Naive thymus-derived CD4-positive, alpha-beta T cell (primary cell): ENCODE results near the gene BMP10. TPM values are rescaled to one million over a fixed set of nuclear protein-coding genes. Genes with fewer than 3 reads are reported as not detected.

Source experiments
- ATAC-seq: fragments of 150-1000 bp; cut with Tn5 transposase; 2 replicates; pipeline ENCODE4 v1.10.0; 2021; ENCODE audit warnings: mild to moderate bottlenecking, moderate library complexity
- CTCF ChIA-PET: fragments of 350-600 bp; sonication (Branson Sonifier 250); formaldehyde crosslinking; loops from one replicate; lab custom pipeline; 2021; ENCODE audit warnings: antibody characterized with exemption; lab: Charles Lee
- POLR2A ChIA-PET: fragments of 350-600 bp; sonication (Branson Sonifier 250); formaldehyde crosslinking; loops from one replicate; lab custom pipeline; 2021; ENCODE audit warnings: antibody characterized with exemption, inconsistent platforms; lab: Charles Lee
- DNase-seq, 9 donors: peaks; one replicate each; pipeline versions ENCODE4 v3.0.0 to v3.0.0-alpha.2; 2020 to 2022; ENCODE audit warnings: mixed read lengths in 1 of 9
- H3K27ac ChIP-seq: one replicate; pipeline ENCODE4 v1.7.0; 2013; ENCODE audit warnings: mild to moderate bottlenecking, low read depth, low read length, moderate library complexity
- H3K27me3 ChIP-seq, 2 donors: one replicate each; pipeline ENCODE4 v1.7.0; 2013; ENCODE audit warnings: low read length in 2 of 2, mild to moderate bottlenecking in 2 of 2, moderate library complexity in 2 of 2; ENCODE audit not compliant: control insufficient read depth in 2 of 2, insufficient read depth in 2 of 2
- H3K36me3 ChIP-seq, 3 experiments: 1 replicate in 2 of 3; 2 replicates in 1 of 3; pipeline ENCODE4 v1.7.0; 2013; ENCODE audit warnings: low read length in 3 of 3, mild to moderate bottlenecking in 3 of 3, moderate library complexity in 1 of 3; ENCODE audit not compliant: insufficient read depth in 3 of 3, control insufficient read depth in 2 of 3
- H3K4me1 ChIP-seq, 2 donors: one replicate each; pipeline ENCODE4 v1.7.0; 2013; ENCODE audit warnings: low read length in 2 of 2, mild to moderate bottlenecking in 2 of 2, moderate library complexity in 1 of 2; ENCODE audit not compliant: control insufficient read depth in 2 of 2, insufficient read depth in 2 of 2
- H3K4me3 ChIP-seq: 2 replicates; pipeline ENCODE4 v1.7.0; 2013; ENCODE audit warnings: mild to moderate bottlenecking, low read length
- H3K9me3 ChIP-seq, 3 experiments: 1 replicate in 2 of 3; 2 replicates in 1 of 3; pipeline ENCODE4 v1.7.0; 2013; ENCODE audit warnings: low read length in 3 of 3; ENCODE audit not compliant: control insufficient read depth in 2 of 3
- H3K27ac Mint-ChIP-seq, 9 donors: one replicate each; pipeline ENCODE4 v1.8.0; 2020 to 2022; ENCODE audit warnings: mixed read lengths in 9 of 9, mild to moderate bottlenecking in 8 of 9, moderate library complexity in 5 of 9, inconsistent platforms in 2 of 9
- H3K27me3 Mint-ChIP-seq, 5 donors: one replicate each; pipeline ENCODE4 v1.8.0; 2021 to 2022; ENCODE audit warnings: mixed read lengths in 5 of 5, mild to moderate bottlenecking in 1 of 5
- H3K36me3 Mint-ChIP-seq, 5 donors: one replicate each; pipeline ENCODE4 v1.8.0; 2020 to 2022; ENCODE audit warnings: mixed read lengths in 5 of 5, mild to moderate bottlenecking in 3 of 5, inconsistent platforms in 1 of 5
- H3K4me1 Mint-ChIP-seq, 7 donors: one replicate each; pipeline ENCODE4 v1.8.0; 2020 to 2022; ENCODE audit warnings: mixed read lengths in 7 of 7, mild to moderate bottlenecking in 3 of 7, inconsistent platforms in 1 of 7
- H3K4me3 Mint-ChIP-seq, 10 donors: one replicate each; pipeline ENCODE4 v1.8.0; 2020 to 2022; ENCODE audit warnings: mild to moderate bottlenecking in 10 of 10, mixed read lengths in 10 of 10, moderate library complexity in 6 of 10, inconsistent platforms in 2 of 10
- H3K9me3 Mint-ChIP-seq, 11 donors: one replicate each; pipeline ENCODE4 v1.8.0; 2020 to 2022; ENCODE audit warnings: mixed read lengths in 11 of 11, mild to moderate bottlenecking in 4 of 11, inconsistent platforms in 1 of 11, moderate library complexity in 1 of 11
- intact Hi-C, 2 donors: fragments of 100-400 bp; cut with micrococcal nuclease; formaldehyde crosslinking; loops; one replicate each; pipeline ENCODE4 v1.15.1; 2023
- polyA plus RNA-seq, 2 donors: library from polyadenylated mRNA; unstranded; fragments of 300-500 nt; fragmentation: Illumina TruSeq; gene quantifications; one replicate each; pipeline ENCODE4 v1.2.3, GENCODE V29; 2021
- total RNA-seq, 6 experiments: library from RNA in 5 of 6; stranded (reverse) in 5 of 6; gene quantifications; 1 replicate in 5 of 6; 2 replicates in 1 of 6; pipeline ENCODE4 v1.2.3 and lab custom pipeline; 2021 to 2026

BMP10 gene
- total and polyA plus RNA-seq, 7 experiments from 2014 or later: not detected

- ChIA-PET POLR2A (interaction anchor here (0.6 to 2.5 kb wide), 19 partner anchors 10 to 441 kb away, joined by 3 to 13 read pairs (median 5); partner anchors contain the start of genes APLF, ARHGAP25 and FBXO48), CTCF (interaction anchor here (0.6 to 5.6 kb wide), 22 partner anchors 17 to 445 kb away, joined by 3 to 64 read pairs (median 5); partner anchors contain the start of gene ARHGAP25)
- peaks cover 19 to 35% (median 26%) of the 10 kb centered on the region in 7 donors for H3K4me1 Mint-ChIP-seq
- Histone ChIP-seq H3K4me3 (peak overlapping the region; percentile 7), H3K27me3 (no peaks in the 10 kb centered on the region), H3K36me3 (no peaks in the 10 kb centered on the region), H3K27ac (no peak overlapping the region), H3K4me1 (peaks cover 28 to 57% of the 10 kb centered on the region in 2 donors), H3K9me3 (no peaks in the 10 kb centered on the region)
- intact Hi-C loops: loop anchor here (1.0 to 5.0 kb wide), 12 partner anchors 17 to 751 kb away; partner anchors contain the start of genes APLF (in 1 of the 2), FBXO48 (in 1 of the 2), PNO1 (in 1 of the 2) and PPP3R1 (in 1 of the 2)
- H3K27me3 Mint-ChIP-seq: peaks cover 0 to 3% (median 0%) of the 10 kb centered on the region in 5 donors
- peak overlapping the region; percentile 58 to 89 (median 75) for H3K27ac Mint-ChIP-seq
- peak; percentile 33 to 88 (median 82) for DNase-seq
- peak; percentile 96 for ATAC-seq
- peaks cover 0 to 11% (median 0%) of the 10 kb centered on the region in 5 donors for H3K36me3 Mint-ChIP-seq
- H3K4me3 Mint-ChIP-seq: peak overlapping the region in 9 of 10 donors; percentile 0 to 68 (median 58)
- H3K9me3 Mint-ChIP-seq: peaks cover 0 to 4% (median 0%) of the 10 kb centered on the region in 11 donors
Observed at GRCh38 chr2:68908392-68908970, 37.3 kb upstream of the BMP10 start.

GRCh38 chr2:68907920-68908253 is 36.7 kb upstream of the BMP10 start:
- Histone ChIP-seq H3K9me3 (no peaks in the 10 kb centered on the region), H3K4me1 (peaks cover 26 to 51% of the 10 kb centered on the region in 2 donors), H3K36me3 (no peaks in the 10 kb centered on the region), H3K27me3 (no peaks in the 10 kb centered on the region), H3K27ac (no peak overlapping the region), H3K4me3 (peak overlapping the region; percentile 7)
- CTCF ChIA-PET: interaction anchor here (0.6 to 5.6 kb wide), 23 partner anchors 17 to 444 kb away, joined by 3 to 64 read pairs (median 5); partner anchors contain the start of gene ARHGAP25
- H3K9me3 Mint-ChIP-seq: peaks cover 0 to 10% (median 0%) of the 10 kb centered on the region in 11 donors
- POLR2A ChIA-PET: interaction anchor here (0.9 to 2.5 kb wide), 18 partner anchors 9 to 441 kb away, joined by 3 to 13 read pairs (median 5); partner anchors contain the start of genes APLF, ARHGAP25 and FBXO48
- H3K4me3 Mint-ChIP-seq: peak overlapping the region in 7 of 10 donors; percentile 8 to 74 (median 61)
- H3K27ac Mint-ChIP-seq: peak overlapping the region; percentile 58 to 89 (median 75)
- H3K4me1 Mint-ChIP-seq: peaks cover 19 to 35% (median 26%) of the 10 kb centered on the region in 7 donors
- DNase-seq (no peak), ATAC-seq (no peak)
- peaks cover 0 to 16% (median 0%) of the 10 kb centered on the region in 5 donors for H3K36me3 Mint-ChIP-seq
- intact Hi-C loops: loop anchor here (1.0 to 5.0 kb wide), 12 partner anchors 17 to 751 kb away; partner anchors contain the start of genes APLF (in 1 of the 2), FBXO48 (in 1 of the 2), PNO1 (in 1 of the 2) and PPP3R1 (in 1 of the 2)
- H3K27me3 Mint-ChIP-seq: peaks cover 0 to 5% (median 0%) of the 10 kb centered on the region in 5 donors

GRCh38 chr2:68907232-68907919 is 36.2 kb upstream of the BMP10 start:
- Histone ChIP-seq H3K9me3 (no peaks in the 10 kb centered on the region), H3K4me1 (peaks cover 21 to 46% of the 10 kb centered on the region in 2 donors), H3K27me3 (no peaks in the 10 kb centered on the region), H3K27ac (no peak overlapping the region), H3K36me3 (no peaks in the 10 kb centered on the region), H3K4me3 (peak overlapping the region; percentile 7)
- Mint-ChIP-seq H3K27me3 (peaks cover 0 to 5% (median 0%) of the 10 kb centered on the region in 5 donors), H3K36me3 (peaks cover 0 to 18% (median 0%) of the 10 kb centered on the region in 5 donors), H3K27ac (peak overlapping the region in 8 of 9 donors; percentile 55 to 89 (median 78)), H3K4me1 (peaks cover 19 to 35% (median 26%) of the 10 kb centered on the region in 7 donors), H3K9me3 (peaks cover 0 to 14% (median under 1%) of the 10 kb centered on the region in 11 donors), H3K4me3 (peak overlapping the region in 7 of 10 donors; percentile 30 to 74 (median 61))
- DNase-seq (no peak), ATAC-seq (no peak)
- ChIA-PET CTCF (interaction anchor here (0.6 to 5.6 kb wide), 19 partner anchors 18 to 444 kb away, joined by 3 to 64 read pairs (median 5); no protein-coding TSS in a partner anchor), POLR2A (interaction anchor here (0.9 to 2.5 kb wide), 17 partner anchors 8 to 440 kb away, joined by 3 to 13 read pairs (median 5); partner anchors contain the start of genes APLF, ARHGAP25 and FBXO48)
- intact Hi-C loops: loop anchor here (5.0 kb wide), 2 partner anchors 170 to 315 kb away; no protein-coding TSS in a partner anchor

- Histone ChIP-seq H3K4me3 (no peak overlapping the region), H3K9me3 (no peaks in the 10 kb centered on the region), H3K27me3 (no peaks in the 10 kb centered on the region), H3K36me3 (no peaks in the 10 kb centered on the region), H3K27ac (no peak overlapping the region), H3K4me1 (peaks cover 19 to 40% of the 10 kb centered on the region in 2 donors)
- peak overlapping the region in 2 of 9 donors; percentile 47 to 66 for H3K27ac Mint-ChIP-seq
- ChIA-PET POLR2A (interaction anchor here (1.3 to 2.5 kb wide), 6 partner anchors 8 to 166 kb away, joined by 3 to 13 read pairs (median 5); no protein-coding TSS in a partner anchor), CTCF (interaction anchor here (1.9 to 5.6 kb wide), 6 partner anchors 141 to 443 kb away, joined by 5 to 64 read pairs (median 8); no protein-coding TSS in a partner anchor)
- ATAC-seq: no peak
- no peak for DNase-seq
- H3K36me3 Mint-ChIP-seq: peaks cover 0 to 22% (median under 1%) of the 10 kb centered on the region in 5 donors
- intact Hi-C loops: loop anchor here (5.0 kb wide), 2 partner anchors 169 to 314 kb away; no protein-coding TSS in a partner anchor
- H3K4me3 Mint-ChIP-seq: no peak overlapping the region
- H3K9me3 Mint-ChIP-seq: peaks cover 0 to 20% (median 5%) of the 10 kb centered on the region in 11 donors
- H3K27me3 Mint-ChIP-seq: peaks cover 0 to 5% (median 0%) of the 10 kb centered on the region in 5 donors
- H3K4me1 Mint-ChIP-seq: peaks cover 19 to 35% (median 26%) of the 10 kb centered on the region in 7 donors
Observed at GRCh38 chr2:68906716-68907115, 35.5 kb upstream of the BMP10 start.

- Mint-ChIP-seq H3K27ac (no peak overlapping the region), H3K27me3 (peaks cover 0 to 5% (median 0%) of the 10 kb centered on the region in 5 donors), H3K4me1 (peaks cover 19 to 31% (median 26%) of the 10 kb centered on the region in 7 donors)
Observed at GRCh38 chr2:68905116-68905515, 33.9 kb upstream of the BMP10 start.

More at GRCh38 chr2:68905116-68905515, 33.9 kb upstream of the BMP10 start:
- Histone ChIP-seq H3K27me3 (no peaks in the 10 kb centered on the region), H3K36me3 (no peaks in the 10 kb centered on the region), H3K27ac (no peak overlapping the region), H3K4me1 (peaks cover 19 to 26% of the 10 kb centered on the region in 2 donors), H3K4me3 (no peak overlapping the region), H3K9me3 (no peaks in the 10 kb centered on the region)
- ChIA-PET CTCF (interaction anchor here (0.9 to 5.6 kb wide), 3 partner anchors 59 to 196 kb away, joined by 3 to 64 read pairs (median 4); no protein-coding TSS in a partner anchor), POLR2A (interaction anchor here (0.9 kb wide), 1 partner anchor 442 kb away, joined by 3 read pairs; no protein-coding TSS in a partner anchor)
- DNase-seq: no peak
- intact Hi-C loops: loop anchor here (5.0 kb wide), 2 partner anchors 168 to 313 kb away; no protein-coding TSS in a partner anchor
- H3K4me3 Mint-ChIP-seq: no peak overlapping the region
- ATAC-seq: no peak
- H3K36me3 Mint-ChIP-seq: peaks cover 0 to 28% (median 6%) of the 10 kb centered on the region in 5 donors
- peaks cover 0 to 29% (median 8%) of the 10 kb centered on the region in 11 donors for H3K9me3 Mint-ChIP-seq
